Hematopoietic multipotent progenitor cell treated with erythropoietin and hydrocortisone succinate and interleukin-3 and kit ligand, for 15 days (in vitro differentiated cells): Measurements from ENCODE around the gene SDF4.
"Not testable (repeated sequence)": the region's sequence is repeated elsewhere in the genome, so short reads cannot be mapped to it uniquely, and the experiment has no call there.

Experiments
- DNase-seq: peaks from one replicate; pipeline ENCODE4 v3.0.0-alpha.2; 2015; ENCODE audit warnings: low spot score

SDF4 gene

GRCh38 chr1:1259540-1259939 is 27.7 kb upstream of the SDF4 start:
- no peak for DNase-seq

GRCh38 chr1:1259119-1259488 is 27.3 kb upstream of the SDF4 start:
- DNase-seq: no peak

GRCh38 chr1:1256956-1257871 is 25.4 kb upstream of the SDF4 start:
- DNase-seq: no peak

GRCh38 chr1:1255611-1256010 is 23.8 kb upstream of the SDF4 start:
- no peak for DNase-seq

- no peak for DNase-seq
Observed at GRCh38 chr1:1255078-1255477, 23.3 kb upstream of the SDF4 start.

- no peak for DNase-seq
Observed at GRCh38 chr1:1254667-1254998, 22.8 kb upstream of the SDF4 start.

- DNase-seq: no peak
Observed at GRCh38 chr1:1253972-1254666, 22.3 kb upstream of the SDF4 start.

- DNase-seq: no peak
Observed at GRCh38 chr1:1253314-1253713, 21.5 kb upstream of the SDF4 start.

- no peak for DNase-seq
Observed at GRCh38 chr1:1250786-1251284, 19.0 kb upstream of the SDF4 start.

GRCh38 chr1:1248009-1248913 is 16.5 kb upstream of the SDF4 start:
- DNase-seq: not testable (repeated sequence)

GRCh38 chr1:1247341-1247913 is 15.6 kb upstream of the SDF4 start:
- DNase-seq: no peak

- DNase-seq: no peak
Observed at GRCh38 chr1:1246577-1247340, 15.0 kb upstream of the SDF4 start, which contains the start of gene C1QTNF12. Gene C1QTNF12 (minus strand): TSS chr1:1246722. CDS start chr1:1246690, 32 bp downstream.

GRCh38 chr1:1245817-1246576 is 14.2 kb upstream of the SDF4 start:
- DNase-seq: no peak

- DNase-seq: no peak
Observed at GRCh38 chr1:1245178-1245816, 13.5 kb upstream of the SDF4 start.

- no peak for DNase-seq
Observed at GRCh38 chr1:1244192-1244811, 12.5 kb upstream of the SDF4 start.

- no peak for DNase-seq
Observed at GRCh38 chr1:1243807-1244191, 12.0 kb upstream of the SDF4 start.

- no peak for DNase-seq
Observed at GRCh38 chr1:1243266-1243660, 11.5 kb upstream of the SDF4 start.

GRCh38 chr1:1242461-1243265 is 10.9 kb upstream of the SDF4 start:
- no peak for DNase-seq
